Glutamatergic neuron (in vitro differentiated cells): ENCODE measurements around the gene SNRPA. TPM values are rescaled to one million over a fixed set of nuclear protein-coding genes. Genes with fewer than 3 reads are reported as not detected.
"Not testable (repeated sequence)": the region's sequence is repeated elsewhere in the genome, so short reads cannot be mapped to it uniquely, and the experiment has no call there.

Experiments
- DNase-seq: peaks from one replicate; pipeline ENCODE4 v3.0.0; 2022
- H3K27ac Mint-ChIP-seq: one replicate; pipeline ENCODE4 v1.8.0; 2020; ENCODE audit warnings: mild to moderate bottlenecking, mixed read lengths, inconsistent platforms; ENCODE audit not compliant: unreplicated experiment
- H3K27me3 Mint-ChIP-seq: one replicate; pipeline ENCODE4 v1.8.0; 2020; ENCODE audit warnings: mild to moderate bottlenecking, moderate library complexity, mixed read lengths, inconsistent platforms; ENCODE audit not compliant: unreplicated experiment
- H3K36me3 Mint-ChIP-seq: one replicate; pipeline ENCODE4 v1.8.0; 2020; ENCODE audit warnings: mild to moderate bottlenecking, mixed read lengths, inconsistent platforms; ENCODE audit not compliant: unreplicated experiment
- H3K4me1 Mint-ChIP-seq: one replicate; pipeline ENCODE4 v1.8.0; 2020; ENCODE audit warnings: mild to moderate bottlenecking, low read depth, mixed read lengths, inconsistent platforms; ENCODE audit not compliant: unreplicated experiment
- H3K4me3 Mint-ChIP-seq: one replicate; pipeline ENCODE4 v1.8.0; 2020; ENCODE audit warnings: mild to moderate bottlenecking, mixed read lengths, inconsistent platforms; ENCODE audit not compliant: unreplicated experiment
- H3K9me3 Mint-ChIP-seq: one replicate; pipeline ENCODE4 v1.8.0; 2020; ENCODE audit warnings: mild to moderate bottlenecking, moderate library complexity, mixed read lengths, inconsistent platforms; ENCODE audit not compliant: unreplicated experiment
- CTCF ChIP-seq: fragments of 200-600 bp; sonication (generic); IDR thresholded peaks from one replicate; pipeline ENCODE4 v1.5.0; 2021; ENCODE audit not compliant: partially characterized antibody, unreplicated experiment
- total RNA-seq: library from RNA; stranded (reverse); fragmentation: NEBNext Ultra II Directional; extraction: Animal tissue kit (Norgen Biotek cat#: 25700); gene quantifications from one replicate; pipeline ENCODE4 v1.2.1, GENCODE V29; 2021; ENCODE audit not compliant: unreplicated experiment

SNRPA gene
- total RNA-seq, 1 donor from 2014 or later, result 70.3 TPM

GRCh38 chr19:40807147-40808020 lies 56.4 kb downstream of the SNRPA start:
- peaks cover 15% of the 10 kb centered on the region for H3K27me3 Mint-ChIP-seq
- no peak overlapping the region for H3K27ac Mint-ChIP-seq
- peaks cover 53% of the 10 kb centered on the region for H3K4me1 Mint-ChIP-seq
- DNase-seq, result no peak
- peak overlapping the region; percentile 91 for H3K4me3 Mint-ChIP-seq
- H3K36me3 Mint-ChIP-seq, result no peaks in the 10 kb centered on the region
- TF ChIP-seq CTCF, result no peak
- peaks cover 13% of the 10 kb centered on the region for H3K9me3 Mint-ChIP-seq

- Mint-ChIP-seq H3K4me1 (peaks cover 47% of the 10 kb centered on the region), H3K36me3 (no peaks in the 10 kb centered on the region), H3K9me3 (peaks cover 14% of the 10 kb centered on the region), H3K4me3 (no peak overlapping the region), H3K27ac (no peak overlapping the region), H3K27me3 (peaks cover 18% of the 10 kb centered on the region)
- TF ChIP-seq CTCF, result no peak
- no peak for DNase-seq
Observed at GRCh38 chr19:40808021-40808325, 57.0 kb downstream of the SNRPA start.

GRCh38 chr19:40808497-40808896 lies 57.5 kb downstream of the SNRPA start:
- H3K27me3 Mint-ChIP-seq, result peaks cover 18% of the 10 kb centered on the region
- TF ChIP-seq CTCF, result no peak
- H3K27ac Mint-ChIP-seq, result no peak overlapping the region
- no peaks in the 10 kb centered on the region for H3K36me3 Mint-ChIP-seq
- H3K9me3 Mint-ChIP-seq, result peaks cover 12% of the 10 kb centered on the region
- no peak for DNase-seq
- H3K4me3 Mint-ChIP-seq, result no peak overlapping the region
- peaks cover 43% of the 10 kb centered on the region for H3K4me1 Mint-ChIP-seq

- no peak overlapping the region for H3K4me3 Mint-ChIP-seq
- no peak overlapping the region for H3K27ac Mint-ChIP-seq
- H3K9me3 Mint-ChIP-seq, result peaks cover 12% of the 10 kb centered on the region
- peaks cover 34% of the 10 kb centered on the region for H3K4me1 Mint-ChIP-seq
- no peak for TF ChIP-seq CTCF
- peaks cover 18% of the 10 kb centered on the region for H3K27me3 Mint-ChIP-seq
- no peak for DNase-seq
- H3K36me3 Mint-ChIP-seq, result no peaks in the 10 kb centered on the region
Observed at GRCh38 chr19:40809358-40810086, 58.5 kb downstream of the SNRPA start.

GRCh38 chr19:40810160-40810559 lies 59.2 kb downstream of the SNRPA start:
- H3K27ac Mint-ChIP-seq, result no peak overlapping the region
- no peak for TF ChIP-seq CTCF
- DNase-seq, result no peak
- H3K4me1 Mint-ChIP-seq, result peaks cover 27% of the 10 kb centered on the region
- H3K36me3 Mint-ChIP-seq, result no peaks in the 10 kb centered on the region
- H3K9me3 Mint-ChIP-seq, result peaks cover 12% of the 10 kb centered on the region
- peaks cover 16% of the 10 kb centered on the region for H3K27me3 Mint-ChIP-seq
- H3K4me3 Mint-ChIP-seq, result peak overlapping the region; percentile 64

GRCh38 chr19:40810649-40811408 lies 59.8 kb downstream of the SNRPA start:
- not testable (repeated sequence) for H3K27ac Mint-ChIP-seq, H3K36me3 Mint-ChIP-seq
- Mint-ChIP-seq H3K4me3 (peak overlapping the region; percentile 94), H3K4me1 (peaks cover 22% of the 10 kb centered on the region), H3K9me3 (peaks cover 12% of the 10 kb centered on the region), H3K27me3 (peaks cover 16% of the 10 kb centered on the region)
- peak; percentile 77 for DNase-seq
